Endothelial cell (in vitro differentiated cells): ENCODE results near the gene SMCO4. TPM values are rescaled to one million over a fixed set of nuclear protein-coding genes. Genes with fewer than 3 reads are reported as not detected.

ENCODE experiments used
- DNase-seq: peaks from one replicate; pipeline ENCODE4 v3.0.0; 2021; ENCODE audit warnings: low spot score
- H3K27ac Mint-ChIP-seq: one replicate; pipeline ENCODE4 v1.8.0; 2021; ENCODE audit warnings: mixed read lengths, inconsistent platforms; ENCODE audit not compliant: unreplicated experiment
- H3K27me3 Mint-ChIP-seq: one replicate; pipeline ENCODE4 v1.8.0; 2021; ENCODE audit warnings: mild to moderate bottlenecking, moderate library complexity, mixed read lengths, inconsistent platforms; ENCODE audit not compliant: unreplicated experiment
- H3K36me3 Mint-ChIP-seq: one replicate; pipeline ENCODE4 v1.8.0; 2021; ENCODE audit warnings: mild to moderate bottlenecking, low read depth, mixed read lengths, inconsistent platforms; ENCODE audit not compliant: unreplicated experiment
- H3K4me1 Mint-ChIP-seq: one replicate; pipeline ENCODE4 v1.8.0; 2021; ENCODE audit warnings: mild to moderate bottlenecking, mixed read lengths, inconsistent platforms; ENCODE audit not compliant: unreplicated experiment
- H3K4me3 Mint-ChIP-seq: one replicate; pipeline ENCODE4 v1.8.0; 2021; ENCODE audit warnings: mild to moderate bottlenecking, mixed read lengths, inconsistent platforms; ENCODE audit not compliant: unreplicated experiment
- H3K9me3 Mint-ChIP-seq: one replicate; pipeline ENCODE4 v1.8.0; 2021; ENCODE audit warnings: mixed read lengths, inconsistent platforms; ENCODE audit not compliant: unreplicated experiment
- CTCF ChIP-seq: fragments of 200-600 bp; sonication (generic); IDR thresholded peaks from one replicate; pipeline ENCODE4 v1.5.0; 2021; ENCODE audit warnings: antibody characterized with exemption; ENCODE audit not compliant: unreplicated experiment
- total RNA-seq: library from RNA; stranded (reverse); fragmentation: NEBNext Ultra II Directional; extraction: Animal tissue kit (Norgen Biotek cat#: 25700); gene quantifications from one replicate; pipeline ENCODE4 v1.2.1, GENCODE V29; 2021; ENCODE audit not compliant: unreplicated experiment

Gene SMCO4
- total RNA-seq, 1 donor from 2014 or later = 23.7 TPM

DNA sequence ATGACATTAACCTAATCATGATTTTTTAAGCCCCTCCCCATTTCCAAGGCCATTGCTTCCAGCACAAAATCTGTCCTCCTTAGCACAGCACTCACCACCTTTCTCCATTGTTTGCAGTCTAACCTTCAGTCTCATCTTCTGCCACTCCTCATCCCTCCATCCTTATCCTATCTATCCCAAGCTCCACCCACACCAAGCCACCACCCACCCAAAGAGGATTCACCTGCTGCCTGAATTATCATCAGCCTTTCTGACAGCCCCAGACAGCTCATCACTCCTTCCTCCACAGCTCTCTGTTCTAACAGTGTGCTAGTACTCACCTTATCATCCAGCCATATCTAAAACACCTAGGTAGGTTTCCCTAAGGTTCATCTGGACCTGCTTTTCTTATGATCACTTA is 20.7 kb upstream of the SMCO4 start:
- H3K27me3 Mint-ChIP-seq = peaks cover 2% of the 10 kb centered on the region
- H3K27ac Mint-ChIP-seq = no peak overlapping the region
- no peak for DNase-seq
- H3K9me3 Mint-ChIP-seq = no peaks in the 10 kb centered on the region
- TF ChIP-seq CTCF = no peak
- no peaks in the 10 kb centered on the region for H3K36me3 Mint-ChIP-seq
- no peaks in the 10 kb centered on the region for H3K4me1 Mint-ChIP-seq
- H3K4me3 Mint-ChIP-seq = no peak overlapping the region

- DNase-seq = no peak
- Mint-ChIP-seq H3K9me3 (no peaks in the 10 kb centered on the region), H3K4me1 (no peaks in the 10 kb centered on the region), H3K27ac (no peak overlapping the region), H3K4me3 (no peak overlapping the region), H3K36me3 (no peaks in the 10 kb centered on the region), H3K27me3 (peaks cover 2% of the 10 kb centered on the region)
- no peak for TF ChIP-seq CTCF
Measured at GRCh38 chr11:93560199-93560932, 17.2 kb upstream of the SMCO4 start.

GRCh38 chr11:93559681-93560080 is 16.5 kb upstream of the SMCO4 start:
- no peak for TF ChIP-seq CTCF
- DNase-seq = no peak
- H3K4me1 Mint-ChIP-seq = no peaks in the 10 kb centered on the region
- H3K9me3 Mint-ChIP-seq = no peaks in the 10 kb centered on the region
- no peaks in the 10 kb centered on the region for H3K36me3 Mint-ChIP-seq
- H3K27ac Mint-ChIP-seq = no peak overlapping the region
- H3K4me3 Mint-ChIP-seq = no peak overlapping the region
- H3K27me3 Mint-ChIP-seq = peaks cover 2% of the 10 kb centered on the region

DNA sequence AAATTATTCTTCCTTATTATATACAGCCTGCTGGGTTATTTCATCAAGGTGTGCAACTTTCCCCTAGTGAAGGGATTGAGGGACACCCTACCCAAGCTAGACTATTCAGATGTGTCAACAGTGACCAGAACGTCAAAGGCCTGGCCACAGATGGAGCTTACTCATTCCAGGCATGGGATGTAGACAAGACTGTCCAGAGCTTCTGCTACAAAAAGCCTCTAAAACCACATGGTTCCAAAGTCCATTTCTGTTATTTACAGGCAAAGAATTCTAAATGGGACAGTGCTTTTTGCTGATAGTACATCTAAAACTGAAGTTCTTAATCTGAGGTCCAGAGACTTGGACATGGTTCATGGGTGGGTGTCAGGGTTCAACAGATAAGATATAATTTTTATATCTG is 9.7 kb upstream of the SMCO4 start:
- Mint-ChIP-seq H3K36me3 (no peaks in the 10 kb centered on the region), H3K27ac (no peak overlapping the region), H3K4me3 (no peak overlapping the region), H3K27me3 (peaks cover 2% of the 10 kb centered on the region), H3K9me3 (no peaks in the 10 kb centered on the region), H3K4me1 (no peaks in the 10 kb centered on the region)
- no peak for TF ChIP-seq CTCF
- no peak for DNase-seq

DNA sequence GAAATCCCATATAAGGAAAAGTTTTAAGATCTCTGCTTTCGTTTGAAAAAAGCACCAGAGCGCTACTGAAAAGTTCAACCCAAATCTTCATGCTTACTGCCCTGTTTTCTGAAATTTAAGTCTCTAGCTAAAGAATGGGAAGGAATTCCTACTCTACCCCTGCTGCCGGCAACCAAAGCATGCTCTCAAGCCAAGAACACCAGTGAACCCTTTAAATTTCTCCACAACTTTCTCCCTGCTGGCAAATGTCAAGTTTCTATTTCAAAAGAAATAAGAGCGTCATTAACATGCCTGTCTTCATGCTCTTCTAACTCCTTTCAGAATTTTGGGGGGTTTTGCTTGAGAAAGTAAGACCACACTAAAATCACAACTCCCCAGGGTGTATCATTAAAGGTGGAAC is 6.8 kb upstream of the SMCO4 start:
- Mint-ChIP-seq H3K27ac (no peak overlapping the region), H3K27me3 (peaks cover 4% of the 10 kb centered on the region), H3K36me3 (no peaks in the 10 kb centered on the region), H3K4me1 (no peaks in the 10 kb centered on the region), H3K4me3 (no peak overlapping the region), H3K9me3 (no peaks in the 10 kb centered on the region)
- no peak for DNase-seq
- no peak for TF ChIP-seq CTCF
